Testis (tissue), 3 donors: ENCODE data around the gene TMEM8B. TPM values are rescaled to one million over a fixed set of nuclear protein-coding genes. Genes with fewer than 3 reads are reported as not detected.

Experiments
- DNase-seq: peaks from one replicate; pipeline ENCODE4 v3.0.0-alpha.2; 2019
- H3K27ac ChIP-seq, 2 donors: fragments of 200-600 bp; sonication (generic); one replicate each; pipeline ENCODE4 v1.5.1; 2019
- H3K27me3 ChIP-seq: fragments of 200-600 bp; sonication (generic); one replicate; pipeline ENCODE4 v1.5.1; 2019
- H3K36me3 ChIP-seq: fragments of 200-600 bp; sonication (generic); one replicate; pipeline ENCODE4 v1.5.1; 2017; ENCODE audit warnings: low read depth; ENCODE audit errors: missing control alignments
- H3K4me1 ChIP-seq: fragments of 200-600 bp; sonication (generic); one replicate; pipeline ENCODE4 v1.5.1; 2019
- H3K4me3 ChIP-seq, 2 donors: fragments of 200-600 bp; sonication (generic); one replicate each; pipeline ENCODE4 v1.5.1; 2017 to 2019
- H3K9me3 ChIP-seq: fragments of 200-600 bp; sonication (generic); one replicate; pipeline ENCODE4 v1.5.1; 2017
- POLR2A ChIP-seq: fragments of 450-650 bp; IDR thresholded peaks from one replicate; pipeline ENCODE4 v1.6.1; 2017; ENCODE audit warnings: antibody characterized with exemption, mild to moderate bottlenecking, moderate library complexity
- WGBS, 2 donors: methylation state at CpG; one replicate each; pipeline ENCODE4 v1.1.5; 2018; 5-methylcytosine and 5-hydroxymethylcytosine counted together
- intact Hi-C: fragments of 100-400 bp; cut with DNase I; formaldehyde crosslinking; loops from one replicate; pipeline ENCODE4 v1.15.1; 2023; ENCODE audit warnings: low total_unique reads
- polyA plus RNA-seq: library from polyadenylated mRNA; stranded (reverse); fragments of 350-450 nt; fragmentation: Illumina TruSeq; extraction: RNeasy Lipid Tissue Mini Kit (QIAGEN cat#74804); gene quantifications from one replicate; pipeline ENCODE4 v1.2.3, GENCODE V29; 2014; ENCODE audit warnings: low read depth, low replicate concordance; ENCODE audit not compliant: insufficient read depth
- total RNA-seq, 2 donors: library from RNA; depleted of rRNA; stranded (reverse); fragments of >200 nt; gene quantifications; one replicate each; pipeline ENCODE4 v1.2.3, GENCODE V29; 2016
- TF ChIP-seq, protein P1 (sequence below), 3 experiments: fragments of 450-650 bp in 2 of 3; fragments of 200-600 bp in 1 of 3; sonication (generic) in 1 of 3; IDR thresholded peaks; one replicate each; pipeline ENCODE4 v1.5.1; 2016 to 2019; ENCODE audit warnings: antibody characterized with exemption in 3 of 3, mild to moderate bottlenecking in 2 of 3, moderate library complexity in 1 of 3

TMEM8B gene
- total and polyA plus RNA-seq, 3 donors from 2014 or later, result 22.2 to 24.6 (median 24.5) TPM

DNA sequence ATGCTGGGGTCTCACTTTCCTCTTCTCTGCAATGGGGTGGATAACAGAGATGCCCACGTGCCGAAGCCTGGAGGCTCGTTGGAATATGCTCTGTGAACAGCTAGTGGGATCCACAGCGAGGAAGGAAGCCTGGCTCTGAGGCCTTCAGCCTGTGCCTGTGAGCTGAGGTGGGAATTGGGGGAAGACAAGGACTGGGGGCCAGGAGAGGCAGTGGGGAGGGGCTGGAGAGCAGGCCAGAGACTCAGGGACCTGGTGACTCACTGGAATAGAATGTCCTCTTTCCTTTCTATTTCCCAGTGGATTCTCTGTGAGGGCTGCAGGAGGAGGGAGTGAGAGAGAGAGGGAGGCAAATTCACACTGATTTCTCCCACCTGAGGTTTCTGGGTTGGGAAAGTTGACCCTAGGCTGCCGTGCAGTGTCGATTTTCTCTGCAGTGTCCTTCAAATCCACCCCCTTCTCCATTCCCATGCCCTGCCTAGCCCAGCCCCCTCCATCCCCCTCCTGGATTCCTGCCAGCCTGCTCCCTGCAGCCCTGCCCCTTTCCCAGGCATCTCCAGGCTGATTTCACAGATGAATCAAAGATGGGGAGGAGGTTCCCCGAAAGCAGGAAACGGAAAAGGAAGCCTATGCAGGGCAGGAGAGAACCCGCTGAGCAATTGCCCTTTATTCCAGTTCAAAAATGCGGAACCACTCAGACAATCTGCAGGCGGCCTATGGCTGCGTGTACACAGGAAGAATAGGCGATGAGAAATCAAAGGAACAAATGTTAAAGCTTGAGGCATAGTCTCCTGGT is 78.9 kb downstream of the TMEM8B start:
- no peaks in the 10 kb centered on the region for H3K36me3 ChIP-seq
- WGBS, 2 donors, result 31 to 46% methylated on average over 12 to 13 of the region's 13 CpGs
- H3K9me3 ChIP-seq, result no peaks in the 10 kb centered on the region
- peak overlapping the region; percentile 91 to 95 for H3K27ac ChIP-seq
- TF ChIP-seq, protein P1, sequence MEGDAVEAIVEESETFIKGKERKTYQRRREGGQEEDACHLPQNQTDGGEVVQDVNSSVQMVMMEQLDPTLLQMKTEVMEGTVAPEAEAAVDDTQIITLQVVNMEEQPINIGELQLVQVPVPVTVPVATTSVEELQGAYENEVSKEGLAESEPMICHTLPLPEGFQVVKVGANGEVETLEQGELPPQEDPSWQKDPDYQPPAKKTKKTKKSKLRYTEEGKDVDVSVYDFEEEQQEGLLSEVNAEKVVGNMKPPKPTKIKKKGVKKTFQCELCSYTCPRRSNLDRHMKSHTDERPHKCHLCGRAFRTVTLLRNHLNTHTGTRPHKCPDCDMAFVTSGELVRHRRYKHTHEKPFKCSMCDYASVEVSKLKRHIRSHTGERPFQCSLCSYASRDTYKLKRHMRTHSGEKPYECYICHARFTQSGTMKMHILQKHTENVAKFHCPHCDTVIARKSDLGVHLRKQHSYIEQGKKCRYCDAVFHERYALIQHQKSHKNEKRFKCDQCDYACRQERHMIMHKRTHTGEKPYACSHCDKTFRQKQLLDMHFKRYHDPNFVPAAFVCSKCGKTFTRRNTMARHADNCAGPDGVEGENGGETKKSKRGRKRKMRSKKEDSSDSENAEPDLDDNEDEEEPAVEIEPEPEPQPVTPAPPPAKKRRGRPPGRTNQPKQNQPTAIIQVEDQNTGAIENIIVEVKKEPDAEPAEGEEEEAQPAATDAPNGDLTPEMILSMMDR (IDR thresholded peaks at IDR 0.05), result no peak
- TF ChIP-seq POLR2A, result no peak
- no peak overlapping the region for H3K4me3 ChIP-seq
- intact Hi-C loops, result no loop called here
- DNase-seq, result peak; percentile 67
- H3K27me3 ChIP-seq, result no peaks in the 10 kb centered on the region
- H3K4me1 ChIP-seq, result peaks cover 55% of the 10 kb centered on the region

DNA sequence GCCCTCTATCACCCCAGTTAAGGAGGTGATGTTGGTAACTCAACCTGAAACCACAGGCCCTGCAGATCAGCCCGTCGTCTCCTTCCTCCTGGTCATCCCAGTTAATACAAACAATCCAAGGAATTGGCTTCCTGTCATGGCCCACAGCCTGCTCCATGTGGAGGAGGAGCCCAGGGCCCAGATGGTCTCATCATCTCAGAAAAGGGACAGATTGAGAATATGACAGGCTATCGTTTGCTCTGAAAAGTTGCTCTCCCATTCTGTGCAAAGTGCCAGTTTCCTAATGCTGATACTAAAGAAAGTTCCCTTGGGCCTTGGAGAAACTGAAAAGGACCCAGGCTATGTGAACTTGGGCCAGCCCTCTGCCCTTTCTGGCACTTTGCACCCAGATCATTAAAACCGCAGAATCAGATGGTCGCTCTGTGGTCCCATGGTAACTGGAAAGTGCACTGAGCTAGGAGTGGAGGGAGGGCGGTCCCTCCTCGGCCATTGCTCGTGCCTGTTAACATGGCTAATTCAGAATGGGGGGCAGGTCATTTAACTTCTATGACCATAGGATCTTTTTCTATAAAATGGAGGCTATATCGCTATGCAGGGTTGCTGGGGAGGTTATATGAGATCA is 79.6 kb downstream of the TMEM8B start:
- Histone ChIP-seq H3K36me3 (no peaks in the 10 kb centered on the region), H3K9me3 (no peaks in the 10 kb centered on the region), H3K4me1 (peaks cover 55% of the 10 kb centered on the region), H3K4me3 (no peak overlapping the region), H3K27ac (peak overlapping the region; percentile 91 to 95), H3K27me3 (no peaks in the 10 kb centered on the region)
- intact Hi-C loops, result no loop called here
- WGBS, 2 donors, result 38 to 43% methylated on average over 8 to 9 of the region's 9 CpGs
- TF ChIP-seq, protein P1 (IDR thresholded peaks at IDR 0.05), result no peak
- no peak for TF ChIP-seq POLR2A
- DNase-seq, result no peak

DNA sequence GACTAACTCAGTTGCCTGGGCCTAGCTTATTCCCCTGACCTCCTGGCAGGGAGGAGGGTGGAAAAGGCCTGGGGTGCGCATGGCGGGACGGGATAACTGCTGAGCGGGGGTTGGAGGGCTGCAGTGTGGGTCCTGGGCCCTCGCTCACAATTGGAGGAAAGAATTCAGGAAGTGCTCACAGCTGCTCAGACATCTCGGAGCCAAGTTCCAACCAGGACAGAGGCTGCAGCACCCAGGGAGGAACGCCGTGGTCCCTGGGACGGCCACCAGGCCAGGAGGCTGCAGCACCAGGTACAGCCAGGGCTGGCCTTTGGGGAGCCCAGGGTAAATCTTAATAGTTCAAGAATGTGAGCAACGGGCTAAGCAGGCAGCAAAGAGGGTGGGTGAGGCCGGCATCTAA is 80.2 kb downstream of the TMEM8B start, which contains the start of gene SPAAR:
Gene SPAAR, plus strand, starts transcription at position 217 of the 400 bp plus-strand sequence. CDS start 974 bp downstream, outside the sequence.
- WGBS, 2 donors, result 49 to 79% methylated on average over 6 to 11 of the region's 11 CpGs
- Histone ChIP-seq H3K4me3 (peak within 1 kb of the TSS; percentile 36 to 65), H3K4me1 (peaks cover 58% of the 10 kb centered on the region), H3K9me3 (no peaks in the 10 kb centered on the region), H3K27ac (peak within 1 kb of the TSS; percentile 91 to 95), H3K27me3 (no peaks in the 10 kb centered on the region), H3K36me3 (no peaks in the 10 kb centered on the region)
- intact Hi-C loops, result no loop called here
- TF ChIP-seq POLR2A, result no peak
- TF ChIP-seq, protein P1 (IDR thresholded peaks at IDR 0.05), result no peak
- DNase-seq, result no peak

- Histone ChIP-seq H3K27me3 (no peaks in the 10 kb centered on the region), H3K4me3 (peak overlapping the region; percentile 36 to 65), H3K27ac (peak overlapping the region; percentile 91 to 95), H3K4me1 (peaks cover 58% of the 10 kb centered on the region), H3K36me3 (no peaks in the 10 kb centered on the region), H3K9me3 (no peaks in the 10 kb centered on the region)
- intact Hi-C loops, result no loop called here
- WGBS, 2 donors, result 60 to 73% methylated on average over 19 to 34 of the region's 34 CpGs
- peak; percentile 91 for DNase-seq
- TF ChIP-seq, protein P1 (IDR thresholded peaks at IDR 0.05), result no peak
- no peak for TF ChIP-seq POLR2A
Observed at GRCh38 chr9:35909687-35910612, 80.9 kb downstream of the TMEM8B start.
